Measurements from ENCODE around the gene LCE3E.

- TF ChIP-seq REST (IDR thresholded peaks at IDR 0.05; ENCODE audit: low read depth): no peak
- no peak for TF ChIP-seq MAX (IDR thresholded peaks at IDR 0.05)
Measured at GRCh38 chr1:152566681-152567080, at the start of gene LCE3E.

Data from Ishikawa (cell line).